ENCODE results near the gene MXD3.
"Not testable (repeated sequence)": the region's sequence is repeated elsewhere in the genome, so short reads cannot be mapped to it uniquely, and the experiment has no call there.

Gene MXD3

GRCh38 chr5:177307544-177308363, 3.9 kb downstream of the MXD3 start:
- H3K4me1 ChIP-seq (ENCODE audit: insufficient read depth, low read length), result peaks cover 5% of the 10 kb centered on the region
- peaks cover 26% of the 10 kb centered on the region for H3K36me3 ChIP-seq (ENCODE audit: insufficient read depth, low read length)
- peaks cover 5% of the 10 kb centered on the region; the same call in 1 of the 2 replicates for H3K27me3 ChIP-seq (ENCODE audit: insufficient read depth, low read length)
- H3K27ac ChIP-seq (ENCODE audit: low read depth, low read length), result no peak overlapping the region
- no peak overlapping the region for H3K9ac ChIP-seq (ENCODE audit: low read depth, low read length)
- H3K9me3 ChIP-seq (ENCODE audit: insufficient read depth, low read depth, low read length), result no peaks in the 10 kb centered on the region
- WGBS, result 94% methylated on average over 43 of the region's 43 CpGs
- no peak overlapping the region for H3K4me3 ChIP-seq (ENCODE audit: low read length)

DNA sequence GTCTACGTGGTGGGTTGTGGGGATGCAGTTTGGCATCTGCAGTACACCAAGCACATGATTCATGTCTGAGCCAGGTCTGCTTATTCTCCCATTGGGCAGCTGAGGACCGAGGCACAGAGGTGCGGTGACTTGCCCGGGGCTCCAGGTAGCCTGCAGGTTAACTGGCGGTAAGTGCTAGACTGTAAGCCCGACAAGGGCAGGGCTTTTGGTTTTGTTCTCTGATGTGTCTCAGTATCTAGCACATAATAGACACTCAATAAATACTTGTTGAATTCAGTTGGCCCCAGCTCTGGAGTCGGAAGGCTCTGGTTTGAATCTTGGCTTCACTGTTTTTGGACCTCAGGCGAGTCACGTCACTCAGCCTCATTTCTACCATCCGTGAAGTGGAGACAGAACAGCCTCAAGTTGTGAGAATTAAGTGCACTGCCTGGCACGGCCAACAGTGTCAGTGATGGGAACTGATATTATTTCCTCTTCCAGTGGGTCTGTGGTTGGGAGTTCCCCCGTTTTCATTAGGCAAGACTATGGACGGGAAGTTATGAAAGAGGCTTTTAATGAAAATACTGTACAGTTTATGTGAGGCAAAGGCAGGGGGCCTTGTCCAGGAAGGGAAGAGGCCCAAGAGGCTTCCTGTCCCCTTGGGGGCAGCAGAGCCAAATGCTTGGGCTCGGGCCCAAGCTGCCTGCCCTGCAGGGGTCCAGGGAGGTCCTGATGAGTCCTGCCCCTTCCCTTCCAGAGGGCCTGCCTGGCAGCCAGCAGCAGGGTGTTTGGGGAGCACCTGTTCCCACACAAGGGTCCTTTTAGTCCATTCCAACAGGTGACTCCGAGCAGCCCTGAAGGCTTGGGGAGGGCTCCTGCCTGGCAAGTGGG, 4.8 kb downstream of the MXD3 start:
- Histone ChIP-seq H3K9me3 (ENCODE audit: insufficient read depth, low read depth, low read length) (no peaks in the 10 kb centered on the region), H3K9ac (ENCODE audit: low read depth, low read length) (no peak overlapping the region), H3K27me3 (ENCODE audit: insufficient read depth, low read length) (peaks cover 5% of the 10 kb centered on the region; the same call in 1 of the 2 replicates), H3K4me1 (ENCODE audit: insufficient read depth, low read length) (peaks cover 5% of the 10 kb centered on the region; the same call in 1 of the 2 replicates), H3K36me3 (ENCODE audit: insufficient read depth, low read length) (peaks cover 26% of the 10 kb centered on the region), H3K27ac (ENCODE audit: low read depth, low read length) (no peak overlapping the region), H3K4me3 (ENCODE audit: low read length) (no peak overlapping the region)
- WGBS, result 91% methylated on average over 15 of the region's 15 CpGs

DNA sequence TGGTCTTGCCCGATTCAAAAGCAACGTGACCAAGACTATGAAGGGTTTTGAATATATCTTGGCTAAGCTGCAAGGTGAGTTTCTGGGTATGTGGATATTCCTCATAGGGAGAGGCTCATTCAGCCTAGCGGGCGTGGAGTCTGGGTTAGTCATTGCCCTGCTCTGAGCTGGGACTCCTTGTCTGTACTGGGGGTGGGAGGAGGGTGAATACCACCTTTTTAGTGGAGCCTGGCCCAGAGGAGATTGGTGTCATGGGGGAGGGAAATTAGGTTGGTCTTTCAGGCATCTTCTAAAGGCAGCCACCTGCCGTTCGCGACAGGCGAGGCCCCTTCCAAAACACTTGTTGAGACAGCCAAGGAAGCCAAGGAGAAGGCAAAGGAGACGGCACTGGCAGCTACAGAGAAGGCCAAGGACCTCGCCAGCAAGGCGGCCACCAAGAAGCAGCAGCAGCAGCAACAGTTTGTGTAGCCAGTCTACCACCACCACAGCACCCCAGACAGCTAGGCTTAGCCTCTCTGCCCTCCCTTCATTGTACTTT, 5.5 kb downstream of the MXD3 start:
- not testable (repeated sequence) for H3K9me3 ChIP-seq (ENCODE audit: insufficient read depth, low read depth, low read length); H3K4me1 ChIP-seq (ENCODE audit: insufficient read depth, low read length); H3K27me3 ChIP-seq (ENCODE audit: insufficient read depth, low read length); H3K4me3 ChIP-seq (ENCODE audit: low read length); H3K9ac ChIP-seq (ENCODE audit: low read depth, low read length); H3K27ac ChIP-seq (ENCODE audit: low read depth, low read length)
- 94% methylated on average over 11 of the region's 11 CpGs for WGBS
- H3K36me3 ChIP-seq (ENCODE audit: insufficient read depth, low read length), result peaks cover 30% of the 10 kb centered on the region

GRCh38 chr5:177304392-177305119, 7.1 kb downstream of the MXD3 start:
- H3K4me1 ChIP-seq (ENCODE audit: insufficient read depth, low read length), result peaks cover 11% of the 10 kb centered on the region; the same call in 1 of the 2 replicates
- H3K27ac ChIP-seq (ENCODE audit: low read depth, low read length), result peak overlapping the region; percentile 76; the same call in 1 of the 2 replicates
- WGBS, result 53% methylated on average over 17 of the region's 19 CpGs
- H3K4me3 ChIP-seq (ENCODE audit: low read length), result peak overlapping the region; percentile 99
- H3K36me3 ChIP-seq (ENCODE audit: insufficient read depth, low read length), result peaks cover 36% of the 10 kb centered on the region
- H3K9ac ChIP-seq (ENCODE audit: low read depth, low read length), result peak overlapping the region; percentile 97
- no peaks in the 10 kb centered on the region for H3K27me3 ChIP-seq (ENCODE audit: insufficient read depth, low read length)
- no peaks in the 10 kb centered on the region for H3K9me3 ChIP-seq (ENCODE audit: insufficient read depth, low read depth, low read length)

- peak overlapping the region; percentile 99 for H3K4me3 ChIP-seq (ENCODE audit: low read length)
- H3K36me3 ChIP-seq (ENCODE audit: insufficient read depth, low read length), result peaks cover 39% of the 10 kb centered on the region
- WGBS, result under 1% methylated on average over 25 of the region's 25 CpGs
- peak overlapping the region; percentile 97 for H3K9ac ChIP-seq (ENCODE audit: low read depth, low read length)
- H3K9me3 ChIP-seq (ENCODE audit: insufficient read depth, low read depth, low read length), result no peaks in the 10 kb centered on the region
- H3K27me3 ChIP-seq (ENCODE audit: insufficient read depth, low read length), result no peaks in the 10 kb centered on the region
- H3K4me1 ChIP-seq (ENCODE audit: insufficient read depth, low read length), result peaks cover 12% of the 10 kb centered on the region; the same call in 1 of the 2 replicates
- peak overlapping the region; percentile 76 for H3K27ac ChIP-seq (ENCODE audit: low read depth, low read length)
Observed at GRCh38 chr5:177303925-177304391, 7.7 kb downstream of the MXD3 start.

- Histone ChIP-seq H3K9me3 (ENCODE audit: insufficient read depth, low read depth, low read length) (no peaks in the 10 kb centered on the region), H3K27ac (ENCODE audit: low read depth, low read length) (peak within 1 kb of the TSS; percentile 76), H3K4me3 (ENCODE audit: low read length) (peak within 1 kb of the TSS; percentile 99), H3K36me3 (ENCODE audit: insufficient read depth, low read length) (peaks cover 44% of the 10 kb centered on the region), H3K27me3 (ENCODE audit: insufficient read depth, low read length) (no peaks in the 10 kb centered on the region), H3K9ac (ENCODE audit: low read depth, low read length) (peak within 1 kb of the TSS; percentile 97), H3K4me1 (ENCODE audit: insufficient read depth, low read length) (peaks cover 19% of the 10 kb centered on the region)
- under 1% methylated on average over 100 of the region's 100 CpGs for WGBS
Observed at GRCh38 chr5:177303121-177303924, 8.4 kb downstream of the MXD3 start, which contains the start of the genes PRELID1 and RAB24. TSS of gene PRELID1 (plus strand) at chr5:177303799. CDS start at chr5:177303986, 187 bp downstream. TSS of gene RAB24 (minus strand) at chr5:177303719. CDS start at chr5:177303288, 431 bp downstream.

DNA sequence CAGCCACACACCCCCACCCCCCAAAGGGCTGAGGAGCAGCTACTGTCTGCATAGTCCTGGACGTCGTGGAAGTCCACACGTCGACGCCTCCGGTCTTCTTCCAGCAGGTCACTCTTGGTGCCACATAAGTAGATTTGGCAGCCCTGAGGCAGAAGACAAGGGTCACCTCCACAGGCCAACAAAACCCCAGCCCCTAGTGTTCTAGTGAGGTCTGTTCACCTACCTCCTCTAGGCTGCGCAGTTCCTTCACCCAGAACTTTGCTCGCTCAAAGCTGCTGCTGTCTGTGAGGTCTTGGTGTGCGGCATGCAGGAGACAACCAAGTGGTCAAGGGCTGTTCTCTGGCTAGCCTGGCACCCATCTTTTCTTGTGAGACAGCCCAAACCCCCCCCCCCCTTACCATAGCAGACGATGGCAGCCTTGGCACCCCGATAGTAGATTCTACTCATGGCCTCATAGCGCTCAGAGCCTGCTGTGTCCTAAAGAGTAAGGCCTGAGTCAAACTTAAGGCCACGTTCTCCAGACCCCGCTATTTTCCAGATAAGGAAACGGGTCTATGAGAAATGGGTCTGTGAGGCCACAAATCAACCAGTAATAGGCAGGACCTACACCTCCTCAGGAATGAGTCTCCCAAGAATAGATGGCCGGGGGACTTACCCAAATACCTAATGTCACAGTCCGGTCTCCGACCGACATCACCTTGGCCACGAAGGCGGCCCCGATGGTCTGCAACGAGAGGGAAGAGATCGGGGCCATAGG, 9.2 kb downstream of the MXD3 start:
- 47% methylated on average over 24 of the region's 24 CpGs for WGBS
- peaks cover 48% of the 10 kb centered on the region for H3K36me3 ChIP-seq (ENCODE audit: insufficient read depth, low read length)
- H3K27ac ChIP-seq (ENCODE audit: low read depth, low read length), result no peak overlapping the region
- no peaks in the 10 kb centered on the region for H3K9me3 ChIP-seq (ENCODE audit: insufficient read depth, low read depth, low read length)
- H3K4me1 ChIP-seq (ENCODE audit: insufficient read depth, low read length), result peaks cover 25% of the 10 kb centered on the region
- peak overlapping the region; percentile 97; the same call in 1 of the 2 replicates for H3K9ac ChIP-seq (ENCODE audit: low read depth, low read length)
- H3K27me3 ChIP-seq (ENCODE audit: insufficient read depth, low read length), result no peaks in the 10 kb centered on the region
- H3K4me3 ChIP-seq (ENCODE audit: low read length), result peak overlapping the region; percentile 99

DNA sequence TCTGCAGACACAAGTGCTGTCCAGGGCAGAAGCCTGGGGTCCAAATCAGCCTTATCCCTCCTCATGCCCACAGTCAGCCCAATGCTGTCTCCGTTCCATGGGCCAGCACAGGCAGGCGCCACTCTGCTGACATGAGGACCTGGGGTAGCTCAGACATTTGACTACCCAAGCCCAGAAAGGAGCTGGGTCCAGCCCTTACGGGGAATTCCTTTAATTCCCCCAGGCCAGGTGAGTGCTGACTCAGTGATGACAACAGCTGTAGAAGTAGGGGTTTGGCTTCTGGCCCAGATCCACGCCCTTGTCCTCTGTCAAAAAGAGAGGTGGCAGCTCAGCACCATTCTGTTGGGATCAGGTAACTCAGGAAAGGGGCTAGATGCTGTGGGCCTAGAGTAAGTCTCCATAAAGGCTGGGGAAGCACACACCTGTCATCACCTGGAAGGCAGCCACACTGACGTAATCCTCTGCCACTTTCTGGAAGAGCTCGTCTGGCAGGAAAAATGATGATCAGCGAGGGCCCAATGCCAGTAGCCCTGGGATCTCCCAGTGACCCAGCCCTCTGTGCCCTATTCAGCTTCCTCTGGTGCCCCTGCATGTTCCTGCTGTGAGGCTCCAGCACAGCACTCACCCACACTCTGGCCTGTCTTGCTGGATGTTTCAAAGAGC, 10.1 kb downstream of the MXD3 start:
- 92% methylated on average over 7 of the region's 7 CpGs for WGBS
- no peak overlapping the region for H3K4me3 ChIP-seq (ENCODE audit: low read length)
- H3K9ac ChIP-seq (ENCODE audit: low read depth, low read length), result no peak overlapping the region
- peaks cover 46% of the 10 kb centered on the region for H3K36me3 ChIP-seq (ENCODE audit: insufficient read depth, low read length)
- H3K27me3 ChIP-seq (ENCODE audit: insufficient read depth, low read length), result no peaks in the 10 kb centered on the region
- H3K27ac ChIP-seq (ENCODE audit: low read depth, low read length), result no peak overlapping the region
- H3K4me1 ChIP-seq (ENCODE audit: insufficient read depth, low read length), result peaks cover 29% of the 10 kb centered on the region
- H3K9me3 ChIP-seq (ENCODE audit: insufficient read depth, low read depth, low read length), result no peaks in the 10 kb centered on the region

- peak overlapping the region; percentile 39; the same call in 1 of the 2 replicates for H3K27ac ChIP-seq (ENCODE audit: low read depth, low read length)
- H3K9me3 ChIP-seq (ENCODE audit: insufficient read depth, low read depth, low read length), result no peaks in the 10 kb centered on the region
- no peaks in the 10 kb centered on the region for H3K27me3 ChIP-seq (ENCODE audit: insufficient read depth, low read length)
- H3K4me3 ChIP-seq (ENCODE audit: low read length), result no peak overlapping the region
- peaks cover 29% of the 10 kb centered on the region for H3K4me1 ChIP-seq (ENCODE audit: insufficient read depth, low read length)
- H3K36me3 ChIP-seq (ENCODE audit: insufficient read depth, low read length), result peaks cover 46% of the 10 kb centered on the region
- WGBS, result 92% methylated on average over 2 of the region's 2 CpGs
- no peak overlapping the region for H3K9ac ChIP-seq (ENCODE audit: low read depth, low read length)
Observed at GRCh38 chr5:177300951-177301350, 10.7 kb downstream of the MXD3 start.

All from HUES64 (cell line).